ENCODE results near the gene ROBO2. TPM values are rescaled to one million over a fixed set of nuclear protein-coding genes. Genes with fewer than 3 reads are reported as not detected.

The ROBO2 gene
- total RNA-seq, 2 donors from 2014 or later, result 2.5 to 2.9 TPM

- H3K9me3 ChIP-seq (ENCODE audit: control insufficient read depth, low read length), result no peaks in the 10 kb centered on the region
- no peaks in the 10 kb centered on the region for H3K27me3 ChIP-seq (ENCODE audit: control insufficient read depth, insufficient read depth, low read length, poor library complexity, severe bottlenecking)
- no peaks in the 10 kb centered on the region for H3K4me1 ChIP-seq (ENCODE audit: control insufficient read depth, insufficient read depth, low read length)
- no peaks in the 10 kb centered on the region for H3K36me3 ChIP-seq (ENCODE audit: control insufficient read depth, insufficient read depth, low read length)
- no peak for TF ChIP-seq CTCF (conservative IDR thresholded peaks at IDR 0.05)
- no peak overlapping the region for H3K9ac ChIP-seq (ENCODE audit: extremely low read depth, low read length, poor library complexity, severe bottlenecking)
- H3K9me3 Mint-ChIP-seq, result no peaks in the 10 kb centered on the region
- H3K27ac ChIP-seq (ENCODE audit: low read depth, low read length), result no peak overlapping the region
- H3K27ac Mint-ChIP-seq, result no peak overlapping the region
- H3K4me3 ChIP-seq (ENCODE audit: low read length), result no peak overlapping the region
- no peaks in the 10 kb centered on the region for H3K4me1 Mint-ChIP-seq
- H3K27me3 Mint-ChIP-seq (ENCODE audit: insufficient read depth), result no peaks in the 10 kb centered on the region
- no peaks in the 10 kb centered on the region for H3K36me3 Mint-ChIP-seq (ENCODE audit: low read depth)
- H3K4me3 Mint-ChIP-seq, result no peak overlapping the region
- DNase-seq, result no peak
Measured at GRCh38 chr3:77436908-77437307, 397.0 kb downstream of the ROBO2 start.

GRCh38 chr3:77446084-77446483 lies 406.2 kb downstream of the ROBO2 start:
- no peak overlapping the region for H3K9ac ChIP-seq (ENCODE audit: extremely low read depth, low read length, poor library complexity, severe bottlenecking)
- Mint-ChIP-seq H3K27ac (no peak overlapping the region), H3K4me3 (no peak overlapping the region), H3K9me3 (no peaks in the 10 kb centered on the region), H3K4me1 (no peaks in the 10 kb centered on the region), H3K27me3 (ENCODE audit: insufficient read depth) (no peaks in the 10 kb centered on the region), H3K36me3 (ENCODE audit: low read depth) (no peaks in the 10 kb centered on the region)
- no peaks in the 10 kb centered on the region for H3K4me1 ChIP-seq (ENCODE audit: control insufficient read depth, insufficient read depth, low read length)
- no peak overlapping the region for H3K27ac ChIP-seq (ENCODE audit: low read depth, low read length)
- no peaks in the 10 kb centered on the region for H3K27me3 ChIP-seq (ENCODE audit: control insufficient read depth, insufficient read depth, low read length, poor library complexity, severe bottlenecking)
- H3K36me3 ChIP-seq (ENCODE audit: control insufficient read depth, insufficient read depth, low read length), result no peaks in the 10 kb centered on the region
- TF ChIP-seq CTCF (conservative IDR thresholded peaks at IDR 0.05), result no peak
- WGBS, 2 experiments (ENCODE audit: insufficient coverage in 1 of 2, insufficient read length in 1 of 2), result 97% methylated on average over 1 of the region's 1 CpG; no CpG with 5 or more reads in 1 of the 2 experiments
- H3K9me3 ChIP-seq (ENCODE audit: control insufficient read depth, low read length), result no peaks in the 10 kb centered on the region
- DNase-seq, result no peak
- H3K4me3 ChIP-seq (ENCODE audit: low read length), result no peak overlapping the region

- no peak for DNase-seq
- Mint-ChIP-seq H3K27me3 (ENCODE audit: insufficient read depth) (no peaks in the 10 kb centered on the region), H3K36me3 (ENCODE audit: low read depth) (no peaks in the 10 kb centered on the region), H3K4me1 (no peaks in the 10 kb centered on the region), H3K27ac (no peak overlapping the region), H3K4me3 (no peak overlapping the region), H3K9me3 (no peaks in the 10 kb centered on the region)
- Histone ChIP-seq H3K27ac (ENCODE audit: low read depth, low read length) (no peak overlapping the region), H3K27me3 (ENCODE audit: control insufficient read depth, insufficient read depth, low read length, poor library complexity, severe bottlenecking) (no peaks in the 10 kb centered on the region), H3K36me3 (ENCODE audit: control insufficient read depth, insufficient read depth, low read length) (no peaks in the 10 kb centered on the region), H3K4me3 (ENCODE audit: low read length) (no peak overlapping the region), H3K9me3 (ENCODE audit: control insufficient read depth, low read length) (no peaks in the 10 kb centered on the region), H3K9ac (ENCODE audit: extremely low read depth, low read length, poor library complexity, severe bottlenecking) (no peak overlapping the region), H3K4me1 (ENCODE audit: control insufficient read depth, insufficient read depth, low read length) (no peaks in the 10 kb centered on the region)
- no peak for TF ChIP-seq CTCF (conservative IDR thresholded peaks at IDR 0.05)
Measured at GRCh38 chr3:77446761-77447160, 406.9 kb downstream of the ROBO2 start.
